SH-SY5Y (cell line): ENCODE data around the gene TGM1.

Experiments
- GATA2 ChIP-seq: IDR thresholded peaks from 2 replicates; pipeline ENCODE4 v1.6.1; 2011; ENCODE audit warnings: mild to moderate bottlenecking, low read depth, low read length
- GATA3 ChIP-seq: IDR thresholded peaks from 2 replicates; pipeline ENCODE4 v1.6.1; 2011; ENCODE audit warnings: low read depth, mild to moderate bottlenecking, low read length, moderate library complexity

DNA sequence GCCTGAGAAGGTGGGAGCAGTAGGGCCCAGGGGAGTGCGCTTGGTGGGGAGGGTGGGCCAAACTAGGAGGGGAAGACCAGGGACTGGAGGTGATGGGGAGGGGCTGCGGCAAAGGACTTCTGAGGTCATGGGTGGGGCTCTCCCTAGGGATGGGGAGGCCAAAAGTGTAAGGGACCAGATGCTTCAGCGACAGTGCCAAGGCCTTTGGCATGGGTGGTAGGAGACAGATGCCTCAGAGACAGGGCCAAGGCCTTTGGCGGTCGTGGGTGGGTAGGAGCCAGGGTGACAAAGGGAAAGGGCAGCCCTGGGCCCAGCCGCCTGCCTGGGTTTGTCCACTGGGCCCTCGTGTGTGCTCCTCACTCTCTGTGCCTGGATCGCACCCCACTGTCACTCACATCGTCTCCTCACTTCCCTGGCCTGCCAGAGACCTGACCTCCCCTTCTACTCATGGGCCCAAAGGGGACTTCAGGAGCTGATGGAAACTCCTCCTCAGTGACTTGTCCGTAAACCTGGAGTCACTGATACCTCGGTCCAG, 21.6 kb upstream of the TGM1 start:
- TF ChIP-seq GATA2 (no peak), GATA3 (no peak)
